ENCODE results near the gene SV2B.

Gene SV2B

DNA sequence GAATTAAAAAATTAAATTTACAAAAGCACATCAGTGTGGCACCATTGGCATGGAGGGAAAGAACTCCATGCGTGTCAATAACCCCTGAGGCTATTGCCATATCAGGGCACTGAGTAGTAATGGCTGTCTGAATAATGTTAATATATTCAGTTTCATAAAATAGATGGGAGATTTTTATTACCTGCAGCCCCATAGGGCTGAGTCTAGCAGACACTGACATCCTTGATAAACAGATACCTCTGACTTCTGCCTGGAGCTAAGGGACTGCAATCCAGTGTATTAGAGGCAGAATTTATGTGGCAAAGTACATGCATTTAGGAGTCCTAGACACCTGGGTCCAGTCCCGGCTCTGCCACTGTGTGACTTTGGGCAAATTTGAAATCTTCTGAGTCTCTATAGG lies 38.8 kb upstream of the SV2B start:
- H3K4me3 ChIP-seq (ENCODE audit: low read depth, low read length): no peak overlapping the region
- H2BK120ac ChIP-seq (ENCODE audit: insufficient read depth, low read length, poor library complexity): no peak overlapping the region
- no peak overlapping the region for H4K91ac ChIP-seq (ENCODE audit: low read depth, low read length)
- H3K9ac ChIP-seq (ENCODE audit: low read length): no peak overlapping the region
- WGBS (ENCODE audit: extremely low coverage, insufficient coverage, insufficient read length): no CpG with 5 or more reads among the region's 2 CpGs
- no peaks in the 10 kb centered on the region for H3K79me1 ChIP-seq (ENCODE audit: low read length)
- H3K18ac ChIP-seq (ENCODE audit: low read length): no peak overlapping the region
- no peak overlapping the region for H4K12ac ChIP-seq (ENCODE audit: low read depth, low read length)
- H3K14ac ChIP-seq (ENCODE audit: low read length): no peak overlapping the region
- no peak overlapping the region for H3K27ac ChIP-seq (ENCODE audit: low read depth, low read length)
- no peak overlapping the region for H3K4ac ChIP-seq (ENCODE audit: low read depth, low read length)
- no peak for DNase-seq
- no peaks in the 10 kb centered on the region for H3K79me2 ChIP-seq (ENCODE audit: control insufficient read depth, insufficient read depth, low read length, poor library complexity)
- H3K36me3 ChIP-seq (ENCODE audit: control insufficient read depth in 1 of 2, insufficient read depth in 2 of 2, low read length in 2 of 2): no peaks in the 10 kb centered on the region
- peaks cover 4% of the 10 kb centered on the region for H3K9me3 ChIP-seq (ENCODE audit: insufficient read depth, low read depth, low read length)
- H4K8ac ChIP-seq (ENCODE audit: low read depth, low read length): no peak overlapping the region
- H3K4me2 ChIP-seq (ENCODE audit: low read length): no peak overlapping the region
- H3K4me1 ChIP-seq (ENCODE audit: control insufficient read depth in 1 of 2, insufficient read depth in 2 of 2, low read length in 2 of 2): no peaks in the 10 kb centered on the region
- no peak overlapping the region for H3K23ac ChIP-seq (ENCODE audit: low read length)
- H2BK5ac ChIP-seq (ENCODE audit: low read depth, low read length, poor library complexity): no peak overlapping the region
- H2BK12ac ChIP-seq (ENCODE audit: low read length): no peak overlapping the region
- H2AFZ ChIP-seq (ENCODE audit: insufficient read depth, low read length, poor library complexity): no peak overlapping the region
- no peaks in the 10 kb centered on the region for H3K27me3 ChIP-seq (ENCODE audit: insufficient read depth, low read length)
- H2AK5ac ChIP-seq (ENCODE audit: low read length): no peak overlapping the region

GRCh38 chr15:91061997-91062396 lies 38.1 kb upstream of the SV2B start:
- Histone ChIP-seq H3K79me2 (ENCODE audit: control insufficient read depth, insufficient read depth, low read length, poor library complexity) (no peaks in the 10 kb centered on the region), H4K91ac (ENCODE audit: low read depth, low read length) (no peak overlapping the region), H3K36me3 (ENCODE audit: control insufficient read depth in 1 of 2, insufficient read depth in 2 of 2, low read length in 2 of 2) (no peaks in the 10 kb centered on the region), H3K79me1 (ENCODE audit: low read length) (no peaks in the 10 kb centered on the region), H3K27ac (ENCODE audit: low read depth, low read length) (no peak overlapping the region), H3K14ac (ENCODE audit: low read length) (no peak overlapping the region), H4K12ac (ENCODE audit: low read depth, low read length) (no peak overlapping the region), H3K9me3 (ENCODE audit: insufficient read depth, low read depth, low read length) (peaks cover 4% of the 10 kb centered on the region), H3K9ac (ENCODE audit: low read length) (no peak overlapping the region), H3K4ac (ENCODE audit: low read depth, low read length) (no peak overlapping the region), H4K8ac (ENCODE audit: low read depth, low read length) (no peak overlapping the region), H3K27me3 (ENCODE audit: insufficient read depth, low read length) (no peaks in the 10 kb centered on the region), H3K4me2 (ENCODE audit: low read length) (no peak overlapping the region), H3K23ac (ENCODE audit: low read length) (no peak overlapping the region), H2BK12ac (ENCODE audit: low read length) (no peak overlapping the region), H2BK120ac (ENCODE audit: insufficient read depth, low read length, poor library complexity) (no peak overlapping the region), H3K18ac (ENCODE audit: low read length) (no peak overlapping the region), H2AFZ (ENCODE audit: insufficient read depth, low read length, poor library complexity) (no peak overlapping the region), H3K4me1 (ENCODE audit: control insufficient read depth in 1 of 2, insufficient read depth in 2 of 2, low read length in 2 of 2) (no peaks in the 10 kb centered on the region), H3K4me3 (ENCODE audit: low read depth, low read length) (no peak overlapping the region), H2BK5ac (ENCODE audit: low read depth, low read length, poor library complexity) (no peak overlapping the region), H2AK5ac (ENCODE audit: low read length) (no peak overlapping the region)
- DNase-seq: no peak
- no CpG with 5 or more reads among the region's 5 CpGs for WGBS (ENCODE audit: extremely low coverage, insufficient coverage, insufficient read length)

- Histone ChIP-seq H3K18ac (ENCODE audit: low read length) (no peak overlapping the region), H3K9me3 (ENCODE audit: insufficient read depth, low read depth, low read length) (peaks cover 4% of the 10 kb centered on the region), H4K8ac (ENCODE audit: low read depth, low read length) (no peak overlapping the region), H3K4ac (ENCODE audit: low read depth, low read length) (no peak overlapping the region), H4K91ac (ENCODE audit: low read depth, low read length) (no peak overlapping the region), H3K79me2 (ENCODE audit: control insufficient read depth, insufficient read depth, low read length, poor library complexity) (no peaks in the 10 kb centered on the region), H3K79me1 (ENCODE audit: low read length) (no peaks in the 10 kb centered on the region), H3K27me3 (ENCODE audit: insufficient read depth, low read length) (no peaks in the 10 kb centered on the region), H3K4me1 (ENCODE audit: control insufficient read depth in 1 of 2, insufficient read depth in 2 of 2, low read length in 2 of 2) (no peaks in the 10 kb centered on the region), H4K12ac (ENCODE audit: low read depth, low read length) (no peak overlapping the region), H2BK12ac (ENCODE audit: low read length) (no peak overlapping the region), H3K9ac (ENCODE audit: low read length) (no peak overlapping the region), H3K36me3 (ENCODE audit: control insufficient read depth in 1 of 2, insufficient read depth in 2 of 2, low read length in 2 of 2) (no peaks in the 10 kb centered on the region), H3K14ac (ENCODE audit: low read length) (no peak overlapping the region), H2BK5ac (ENCODE audit: low read depth, low read length, poor library complexity) (no peak overlapping the region), H3K4me2 (ENCODE audit: low read length) (no peak overlapping the region), H3K4me3 (ENCODE audit: low read depth, low read length) (no peak overlapping the region), H3K27ac (ENCODE audit: low read depth, low read length) (no peak overlapping the region), H2AFZ (ENCODE audit: insufficient read depth, low read length, poor library complexity) (no peak overlapping the region), H2AK5ac (ENCODE audit: low read length) (no peak overlapping the region), H2BK120ac (ENCODE audit: insufficient read depth, low read length, poor library complexity) (no peak overlapping the region), H3K23ac (ENCODE audit: low read length) (no peak overlapping the region)
- no CpG with 5 or more reads among the region's 2 CpGs for WGBS (ENCODE audit: extremely low coverage, insufficient coverage, insufficient read length)
- no peak for DNase-seq
These were observed 34.6 kb upstream of the SV2B start for GRCh38 chr15:91065505-91065904.

GRCh38 chr15:91067036-91067435 lies 33.0 kb upstream of the SV2B start:
- Histone ChIP-seq H3K36me3 (ENCODE audit: control insufficient read depth in 1 of 2, insufficient read depth in 2 of 2, low read length in 2 of 2) (no peaks in the 10 kb centered on the region), H2BK5ac (ENCODE audit: low read depth, low read length, poor library complexity) (no peak overlapping the region), H2AK5ac (ENCODE audit: low read length) (no peak overlapping the region), H3K4me3 (ENCODE audit: low read depth, low read length) (no peak overlapping the region), H3K14ac (ENCODE audit: low read length) (no peak overlapping the region), H4K12ac (ENCODE audit: low read depth, low read length) (no peak overlapping the region), H3K4me1 (ENCODE audit: control insufficient read depth in 1 of 2, insufficient read depth in 2 of 2, low read length in 2 of 2) (no peaks in the 10 kb centered on the region), H3K4me2 (ENCODE audit: low read length) (no peak overlapping the region), H3K27ac (ENCODE audit: low read depth, low read length) (no peak overlapping the region), H4K91ac (ENCODE audit: low read depth, low read length) (no peak overlapping the region), H3K9me3 (ENCODE audit: insufficient read depth, low read depth, low read length) (peaks cover 4% of the 10 kb centered on the region), H2BK120ac (ENCODE audit: insufficient read depth, low read length, poor library complexity) (no peak overlapping the region), H4K8ac (ENCODE audit: low read depth, low read length) (no peak overlapping the region), H3K23ac (ENCODE audit: low read length) (no peak overlapping the region), H3K18ac (ENCODE audit: low read length) (no peak overlapping the region), H2BK12ac (ENCODE audit: low read length) (no peak overlapping the region), H3K4ac (ENCODE audit: low read depth, low read length) (no peak overlapping the region), H3K79me1 (ENCODE audit: low read length) (no peaks in the 10 kb centered on the region), H2AFZ (ENCODE audit: insufficient read depth, low read length, poor library complexity) (no peak overlapping the region), H3K27me3 (ENCODE audit: insufficient read depth, low read length) (no peaks in the 10 kb centered on the region), H3K79me2 (ENCODE audit: control insufficient read depth, insufficient read depth, low read length, poor library complexity) (no peaks in the 10 kb centered on the region), H3K9ac (ENCODE audit: low read length) (no peak overlapping the region)
- WGBS (ENCODE audit: extremely low coverage, insufficient coverage, insufficient read length): no CpG with 5 or more reads among the region's 2 CpGs
- no peak for DNase-seq
